H1 (cell line): ENCODE measurements around the gene TEF. TPM values are rescaled to one million over a fixed set of nuclear protein-coding genes. Genes with fewer than 3 reads are reported as not detected.

ENCODE experiments used
- CTCF ChIP-seq, 3 experiments: IDR thresholded peaks; 1 replicate in 2 of 3; 2 replicates in 1 of 3; pipeline versions ENCODE4 v1.5.1 to v1.6.1; 2011; ENCODE audit warnings: low read length in 3 of 3, mild to moderate bottlenecking in 3 of 3, inconsistent platforms in 2 of 3, low read depth in 1 of 3, moderate library complexity in 1 of 3; ENCODE audit not compliant: insufficient read depth in 1 of 3; ENCODE audit errors: control extremely low read depth in 1 of 3
- EP300 ChIP-seq, 2 experiments: IDR thresholded peaks; 1 replicate in 1 of 2; 2 replicates in 1 of 2; pipeline ENCODE4 v1.6.1; 2011 to 2012; ENCODE audit warnings: low read depth in 2 of 2, low read length in 2 of 2, mild to moderate bottlenecking in 2 of 2, borderline replicate concordance in 1 of 2, inconsistent platforms in 1 of 2, moderate library complexity in 1 of 2
- POLR2A ChIP-seq, 2 experiments: IDR thresholded peaks; 1 replicate in 1 of 2; 2 replicates in 1 of 2; pipeline ENCODE4 v1.6.1; 2011; ENCODE audit warnings: low read depth in 2 of 2, low read length in 2 of 2, mild to moderate bottlenecking in 2 of 2; ENCODE audit errors: control extremely low read depth in 1 of 2
- RXRA ChIP-seq: IDR thresholded peaks from 2 replicates; pipeline ENCODE4 v1.6.1; 2011; ENCODE audit warnings: low read depth, mild to moderate bottlenecking, low read length, moderate library complexity; ENCODE audit not compliant: insufficient read depth
- SIRT6 ChIP-seq: IDR thresholded peaks from one replicate; pipeline ENCODE4 v1.7.1; 2012; ENCODE audit warnings: low read length, inconsistent platforms
- SP4 ChIP-seq: IDR thresholded peaks from 2 replicates; pipeline ENCODE4 v1.6.1; 2012; ENCODE audit warnings: low read length, inconsistent platforms
- TEAD4 ChIP-seq: IDR thresholded peaks from 2 replicates; pipeline ENCODE4 v1.6.1; 2012; ENCODE audit warnings: low read depth, low read length, inconsistent platforms, mixed read lengths
- YY1 ChIP-seq: IDR thresholded peaks from 2 replicates; pipeline ENCODE4 v1.6.1; 2011; ENCODE audit warnings: low read depth, mild to moderate bottlenecking, low read length
- polyA plus RNA-seq, 7 experiments: library from polyadenylated mRNA; depleted of rRNA in 3 of 7; stranded (reverse) in 5 of 7; unstranded in 2 of 7; fragments of >200 nt in 5 of 7; fragments of 200-250 nt in 2 of 7; gene quantifications; 1 replicate in 5 of 7; 2 replicates in 1 of 7; 4 replicates in 1 of 7; pipeline versions ENCODE4 v1.2.1 to v1.2.3, GENCODE V29; 2011 to 2013; ENCODE audit warnings: missing spikeins in 2 of 7, mixed read lengths in 2 of 7
- total RNA-seq: library from RNA; stranded (reverse); fragmentation: NEBNext Ultra II Directional; extraction: Animal tissue kit (Norgen Biotek cat#: 25700); gene quantifications from 2 replicates; pipeline ENCODE4 v1.2.1, GENCODE V29; 2021

TEF gene
- total and polyA plus RNA-seq, 2 of the 8 experiments (the other 6 are each of a cell fraction or from before 2014, with no cell fraction given), result 7.4 to 9.0 TPM

DNA sequence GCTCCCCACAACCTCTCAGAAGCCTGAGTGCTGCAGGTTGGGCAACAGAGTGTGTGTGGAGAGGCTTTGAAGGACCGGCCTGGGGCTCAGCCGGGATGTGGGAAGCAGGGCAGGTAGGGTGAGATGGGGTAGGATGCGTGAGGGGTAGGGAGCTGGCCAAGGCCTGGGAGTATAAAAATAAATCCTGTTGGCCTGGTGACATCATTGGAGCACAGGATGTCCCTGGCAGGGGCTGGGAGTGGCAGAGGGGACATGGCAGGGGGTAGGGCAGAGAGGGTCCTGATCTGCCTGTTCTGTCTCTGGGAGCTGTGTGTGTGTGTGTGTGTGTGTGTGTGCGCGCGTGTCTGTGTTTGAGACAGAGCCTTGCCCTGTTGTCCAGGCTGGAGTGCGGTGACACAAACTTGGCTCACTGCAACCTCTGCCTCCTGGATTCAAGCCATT lies 28.6 kb downstream of the TEF start (continued):
- TF ChIP-seq EP300 (IDR thresholded peaks at IDR 0.05; ENCODE audit: borderline replicate concordance in 1 of 2, low read depth in 2 of 2, low read length in 2 of 2) (no peak), SIRT6 (no peak), SP4 (no peak), YY1 (no peak), CTCF (IDR thresholded peaks at IDR 0.05; ENCODE audit: control extremely low read depth in 1 of 3, insufficient read depth in 1 of 3, low read depth in 1 of 3, low read length in 3 of 3) (no peak), TEAD4 (no peak), RXRA (no peak), POLR2A (IDR thresholded peaks at IDR 0.05; ENCODE audit: control extremely low read depth in 1 of 2, low read depth in 2 of 2, low read length in 2 of 2) (no peak)
